ENCODE measurements around the gene KCNT1.

KCNT1 gene

DNA sequence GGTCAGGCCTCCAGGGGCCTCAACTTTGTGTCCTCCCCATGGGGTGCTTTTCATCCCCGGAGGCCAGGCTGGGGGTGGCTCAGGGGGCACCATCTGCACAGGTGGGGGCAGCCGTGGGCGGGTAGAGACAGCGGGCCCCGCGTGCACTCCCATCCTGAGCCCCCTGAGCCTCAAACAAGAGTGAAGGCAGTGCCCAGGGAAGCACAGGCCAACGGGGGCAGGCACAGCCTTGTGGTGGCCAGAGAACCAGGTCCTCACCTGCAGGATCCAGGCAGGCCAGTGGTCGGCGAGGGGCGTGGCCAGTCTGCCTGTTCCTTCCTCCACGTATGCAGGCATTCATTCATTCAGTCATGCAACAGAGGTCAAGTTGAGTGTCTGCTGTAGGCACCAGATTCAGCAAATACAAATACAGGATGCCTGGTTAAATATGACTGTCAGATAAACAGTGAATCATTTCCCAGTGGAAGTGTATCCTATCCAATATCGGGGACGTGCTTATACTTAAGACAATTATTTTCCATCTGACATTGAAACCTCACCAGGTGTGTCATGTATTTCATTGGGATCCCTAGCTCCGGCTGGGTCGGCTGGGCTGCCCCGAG lies 22.3 kb downstream of the KCNT1 start:
- in situ Hi-C loops (cut with MboI; ENCODE audit: low sequenced_read_pairs) = no loop called here

DNA sequence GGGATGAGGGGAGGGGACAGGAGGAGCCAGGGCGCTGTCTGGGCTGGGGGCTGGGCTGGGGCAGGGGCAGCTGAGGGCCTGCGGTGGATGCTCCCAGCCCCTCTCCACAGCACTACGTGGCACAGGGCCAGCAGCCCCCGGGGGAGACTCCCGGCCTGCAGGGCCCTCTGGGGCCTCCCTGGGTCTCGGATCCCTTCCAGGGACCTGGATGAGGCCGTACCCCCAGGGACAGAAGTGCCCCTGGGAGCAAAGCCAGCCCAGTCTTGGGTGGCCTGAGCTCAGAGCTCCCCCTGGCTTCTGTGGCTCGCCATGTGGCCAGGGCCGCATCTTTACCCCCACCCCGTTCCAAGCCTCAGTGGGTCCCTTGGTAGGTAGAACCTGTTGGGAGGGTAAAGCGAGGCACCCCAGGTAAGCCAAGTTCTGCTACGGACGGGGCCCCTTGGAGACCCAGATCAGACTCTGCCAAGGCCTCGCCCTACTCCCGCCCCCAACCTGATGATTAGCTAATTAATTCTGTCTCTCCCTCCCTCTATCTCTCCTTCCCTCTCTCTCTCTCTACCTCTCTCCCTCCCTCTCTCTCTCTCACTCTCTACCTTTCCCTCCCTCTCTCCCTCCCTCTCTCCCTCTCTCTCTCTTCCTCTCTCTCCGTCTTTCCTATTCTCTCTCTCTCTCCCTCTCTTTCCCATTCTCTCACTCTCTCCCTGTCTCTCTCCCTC lies 24.3 kb downstream of the KCNT1 start:
- in situ Hi-C loops (cut with MboI; ENCODE audit: low sequenced_read_pairs) = no loop called here

DNA sequence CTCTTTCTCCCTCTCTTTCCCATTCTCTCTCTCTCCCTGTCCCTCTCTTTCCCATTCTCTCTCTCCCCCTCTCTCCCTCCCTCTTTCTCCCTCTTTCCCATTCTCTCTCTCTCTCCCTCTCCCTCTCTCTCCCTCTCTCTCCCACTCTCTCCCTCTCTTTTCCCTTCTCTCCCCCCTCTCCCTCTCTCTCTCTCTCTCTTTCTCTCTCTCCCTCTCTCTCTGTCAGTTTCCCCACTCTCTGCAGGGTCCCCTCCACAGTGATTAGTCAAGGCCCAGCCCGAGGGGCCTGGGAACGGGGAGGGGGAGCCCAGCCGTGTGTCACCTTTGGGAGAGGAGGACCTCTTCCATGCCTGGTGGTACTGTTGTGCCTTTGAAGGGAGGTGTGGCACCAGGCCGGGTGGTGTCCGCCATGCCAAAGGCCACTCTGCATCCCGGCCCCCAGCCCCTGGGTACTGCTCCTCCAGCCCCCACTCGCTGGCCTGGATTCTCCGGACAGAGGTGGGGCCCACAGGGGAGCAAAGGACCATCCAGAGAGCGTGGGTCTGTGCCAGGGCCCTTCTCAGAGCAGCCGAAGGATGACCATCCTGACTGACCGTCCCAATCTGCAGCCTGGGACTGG lies 25.4 kb downstream of the KCNT1 start:
- in situ Hi-C loops (cut with MboI; ENCODE audit: low sequenced_read_pairs) = no loop called here

DNA sequence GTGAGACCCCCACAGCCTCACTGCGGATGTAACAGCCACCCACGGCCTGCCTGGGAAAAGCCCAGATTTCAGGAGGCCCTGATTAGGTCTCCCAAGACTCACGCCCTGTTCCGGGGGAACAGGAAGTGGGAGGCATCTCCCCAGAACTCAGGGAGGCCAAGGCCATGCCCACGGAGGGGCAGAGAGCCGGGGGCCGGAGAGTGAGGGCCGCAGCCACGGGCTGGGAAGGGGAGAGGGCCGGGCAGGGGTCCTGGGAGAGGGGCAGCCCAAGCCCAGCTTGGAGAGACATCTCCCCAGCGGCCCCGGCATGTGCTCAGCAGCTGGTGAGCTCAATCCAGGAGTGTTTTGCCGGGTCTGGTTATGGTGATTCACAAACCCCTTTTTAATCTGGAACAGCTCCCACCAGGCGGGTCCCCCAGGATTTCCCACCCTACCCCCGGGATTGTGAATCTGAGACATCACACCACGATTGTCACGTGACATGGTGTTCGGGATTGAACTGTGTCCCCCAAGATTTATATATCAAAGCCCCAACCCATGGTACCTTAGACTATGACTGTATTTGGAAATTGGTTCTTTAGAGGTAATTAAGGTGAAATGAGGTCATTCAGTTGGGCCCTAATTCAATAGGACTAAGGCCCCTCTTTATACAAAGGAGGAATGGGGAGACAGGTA lies 26.6 kb downstream of the KCNT1 start:
- in situ Hi-C loops (cut with MboI; ENCODE audit: low sequenced_read_pairs) = no loop called here

DNA sequence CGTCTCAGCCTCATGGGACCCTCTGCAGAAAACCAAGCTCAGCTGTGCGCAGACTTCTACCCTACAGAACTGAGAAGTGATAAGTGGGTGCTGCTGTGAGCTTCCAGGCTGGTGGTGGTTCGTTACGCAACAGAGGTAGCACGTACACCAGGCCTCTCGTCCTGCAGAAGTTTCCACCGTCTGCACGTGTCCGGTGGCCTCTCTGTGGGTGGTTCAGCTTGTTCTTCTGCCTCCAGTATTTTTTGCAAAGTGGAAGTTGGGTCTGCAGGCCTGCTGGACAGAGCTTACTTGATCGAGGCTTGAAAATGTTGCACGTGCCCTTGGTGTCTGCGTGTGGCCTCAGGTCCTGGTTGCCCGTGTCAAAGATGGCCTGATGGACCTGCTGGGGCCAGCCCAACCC lies 27.5 kb downstream of the KCNT1 start:
- in situ Hi-C loops (cut with MboI; ENCODE audit: low sequenced_read_pairs) = no loop called here

DNA sequence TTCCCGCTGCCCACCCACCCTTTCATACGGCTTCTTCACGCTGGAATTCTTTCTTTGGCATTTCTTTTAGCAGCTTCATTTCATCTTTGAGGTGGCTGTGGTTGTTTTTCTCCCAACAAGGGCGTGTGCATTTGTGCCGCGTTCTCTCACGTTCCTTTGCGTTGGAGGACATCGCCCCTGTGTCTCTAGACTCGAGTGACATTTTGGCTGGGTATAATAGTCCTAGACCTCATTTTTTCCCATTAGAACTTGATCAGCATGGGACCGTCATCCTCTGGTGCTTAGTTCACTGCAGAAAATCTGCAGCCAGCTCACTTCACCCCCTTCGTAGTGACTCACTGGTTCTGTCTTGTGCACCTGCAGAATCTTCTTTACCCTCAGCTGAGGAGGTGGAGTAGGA lies 29.5 kb downstream of the KCNT1 start:
- in situ Hi-C loops (cut with MboI; ENCODE audit: low sequenced_read_pairs) = no loop called here

DNA sequence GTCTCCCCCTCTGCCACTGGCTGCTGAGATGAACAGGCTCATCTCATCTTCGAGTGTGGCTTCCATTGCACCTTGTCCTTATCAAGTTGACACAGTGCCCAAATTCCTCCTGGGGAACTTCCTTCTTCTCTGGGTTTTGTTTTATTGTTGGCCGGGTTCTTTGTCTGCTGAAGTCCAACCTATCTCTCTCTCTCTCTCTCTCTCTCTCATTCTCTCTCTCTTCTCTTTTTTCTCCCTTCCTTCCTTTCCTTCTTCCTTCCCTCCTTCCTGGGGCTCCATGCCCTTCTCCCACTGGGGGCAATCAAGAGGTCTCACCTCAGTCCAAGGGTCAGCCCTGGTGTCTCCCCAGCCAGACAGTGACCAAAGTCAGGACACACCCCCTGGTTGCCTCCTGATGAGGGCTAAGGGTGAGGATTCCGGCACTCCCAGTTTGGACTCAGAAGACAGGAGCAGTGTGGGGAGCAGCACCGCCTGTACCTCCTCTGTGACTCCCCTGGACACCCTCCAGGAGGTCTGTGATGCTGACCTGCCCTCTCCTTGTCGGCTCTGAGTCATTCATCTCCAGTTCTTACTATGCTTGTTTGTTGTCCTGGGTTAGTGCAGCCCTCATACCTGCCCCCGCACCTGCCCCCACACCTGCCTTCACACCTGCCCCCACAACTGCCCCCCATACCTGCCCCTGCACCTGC lies 30.7 kb downstream of the KCNT1 start:
- in situ Hi-C loops (cut with MboI; ENCODE audit: low sequenced_read_pairs) = no loop called here

DNA sequence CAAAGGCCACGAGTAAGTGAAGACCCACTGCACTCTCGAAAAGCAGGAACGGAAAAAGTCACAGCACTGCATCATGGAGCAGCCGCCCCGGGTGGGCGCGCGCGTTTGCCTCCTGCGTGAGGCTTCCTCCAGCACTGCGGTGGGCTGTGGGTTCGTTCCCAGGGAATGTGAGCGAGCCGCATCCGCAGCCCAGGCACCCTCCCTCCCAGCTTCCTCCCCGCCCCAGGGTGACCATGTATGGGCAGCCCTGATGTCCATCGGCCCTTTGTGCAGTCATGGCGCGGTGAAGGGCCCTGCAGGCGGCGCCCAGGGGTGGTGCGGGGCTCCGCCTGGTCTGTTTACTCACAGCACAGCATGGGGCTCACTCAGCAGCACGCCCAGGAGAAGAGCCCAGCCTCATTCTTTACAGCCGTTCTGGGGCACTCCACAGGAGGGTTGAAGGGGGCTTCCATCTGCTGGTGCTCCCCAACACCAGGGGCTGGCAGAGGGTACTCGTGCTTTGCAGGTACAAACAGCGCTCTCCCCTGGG lies 32.7 kb downstream of the KCNT1 start:
- in situ Hi-C loops (cut with MboI; ENCODE audit: low sequenced_read_pairs) = no loop called here

DNA sequence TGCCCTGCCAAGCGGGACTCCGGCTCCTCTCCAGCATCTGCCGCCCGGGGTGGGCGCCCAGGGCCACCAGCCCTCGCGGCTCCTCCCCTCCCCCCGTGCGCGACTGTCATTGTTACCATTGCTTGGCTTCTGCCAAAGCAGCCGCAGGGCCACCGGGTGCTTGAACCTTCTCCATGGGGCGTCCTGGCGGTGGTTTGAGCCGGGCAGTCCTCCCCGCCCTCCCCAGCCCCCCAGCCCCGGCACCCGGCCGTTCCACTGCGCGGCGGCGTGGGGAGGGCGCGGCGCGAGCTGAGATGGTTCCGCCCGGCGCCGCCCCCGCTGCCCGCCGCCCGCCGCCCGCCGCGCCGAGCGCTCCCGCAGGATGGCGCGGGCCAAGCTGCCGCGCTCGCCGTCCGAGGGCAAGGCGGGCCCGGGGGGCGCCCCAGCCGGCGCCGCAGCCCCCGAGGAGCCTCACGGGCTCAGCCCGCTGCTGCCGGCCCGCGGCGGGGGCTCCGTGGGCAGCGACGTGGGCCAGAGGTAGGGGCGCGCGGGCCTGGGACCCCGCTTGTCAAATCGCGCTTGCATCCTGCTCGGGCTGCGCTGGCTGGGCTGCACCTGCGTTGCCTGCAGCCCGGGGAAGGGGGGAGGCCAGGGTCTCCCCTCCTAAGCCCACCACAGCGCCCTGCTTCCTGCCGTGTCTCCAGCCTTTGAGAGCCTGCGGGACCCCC lies 34.4 kb downstream of the KCNT1 start:
- in situ Hi-C loops (cut with MboI; ENCODE audit: low sequenced_read_pairs) = no loop called here

DNA sequence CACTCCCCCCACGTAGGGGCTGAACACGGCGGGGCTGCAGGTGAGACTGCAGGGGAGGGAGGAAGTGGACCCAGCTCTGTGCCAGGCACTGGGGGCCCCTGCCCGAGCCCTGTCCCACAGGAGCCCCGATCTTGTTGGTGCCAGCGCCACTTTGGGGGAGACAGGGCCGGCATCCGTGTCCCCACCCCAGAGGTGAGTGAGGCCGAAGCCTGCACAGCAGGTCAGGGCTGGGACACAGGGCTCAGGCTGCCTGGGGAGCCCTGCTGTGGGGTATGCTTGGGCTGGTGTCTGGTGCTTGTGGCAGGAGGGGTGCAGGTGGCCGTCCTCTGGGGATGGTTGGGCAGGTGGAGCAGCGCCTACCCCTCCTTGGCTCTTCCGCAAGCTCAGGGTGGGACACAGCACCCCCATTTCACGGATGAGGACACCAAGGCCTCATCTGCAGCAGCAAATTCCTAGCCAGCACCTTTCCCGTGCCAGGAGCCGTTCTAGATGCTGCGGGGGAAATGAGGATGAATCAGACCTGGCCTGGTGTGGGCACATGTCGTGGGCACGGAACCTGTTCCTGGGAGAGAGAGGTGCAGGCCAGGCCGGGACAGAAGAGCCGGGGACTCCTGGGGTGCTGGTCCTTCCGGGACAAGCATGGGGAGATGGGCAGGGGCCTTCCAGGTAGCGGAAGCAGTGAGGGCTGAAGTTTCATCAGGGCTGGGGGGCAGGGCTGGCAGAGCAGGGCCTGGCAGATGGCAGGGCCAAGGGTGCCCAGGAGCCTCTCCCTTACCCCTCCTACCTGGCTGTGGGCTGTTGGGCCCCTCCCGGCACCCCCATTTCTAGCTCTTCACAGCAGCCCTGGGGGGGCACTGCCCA lies 35.2 kb downstream of the KCNT1 start:
- in situ Hi-C loops (cut with MboI; ENCODE audit: low sequenced_read_pairs) = no loop called here

DNA sequence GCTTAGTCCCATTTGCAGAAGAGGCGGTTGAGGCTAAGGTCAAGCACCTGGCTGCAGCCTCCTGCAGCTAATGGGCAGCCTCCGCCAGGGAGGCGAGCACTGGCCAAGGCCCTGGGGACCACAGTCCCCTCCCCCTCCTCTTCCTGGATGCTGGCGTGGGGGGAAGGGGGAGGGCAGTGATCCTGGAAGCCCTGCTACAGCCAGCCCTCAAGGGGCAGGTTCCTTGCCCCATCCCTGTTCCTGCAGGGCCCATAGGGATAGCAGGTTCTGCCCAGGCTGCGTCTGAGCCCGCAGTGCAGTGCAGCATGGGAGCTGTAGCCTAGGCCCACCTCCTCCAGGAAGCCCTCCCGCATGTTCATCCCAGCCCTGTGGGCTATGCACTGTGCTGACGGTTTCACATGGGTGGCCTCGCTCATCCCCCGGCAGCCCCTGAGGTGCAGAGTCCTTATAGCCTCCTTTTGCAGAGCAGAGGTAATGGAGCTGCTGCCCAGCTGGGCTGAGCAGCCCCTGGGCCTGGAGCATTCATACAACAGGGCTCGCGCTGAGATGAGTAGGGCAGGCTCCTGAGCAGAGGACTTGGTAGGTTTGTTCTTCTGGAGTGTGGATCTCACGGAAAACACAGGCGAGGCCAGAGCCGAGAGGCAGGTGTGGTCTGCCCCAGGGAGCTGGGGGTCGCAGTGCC lies 36.0 kb downstream of the KCNT1 start:
- in situ Hi-C loops (cut with MboI; ENCODE audit: low sequenced_read_pairs) = no loop called here

DNA sequence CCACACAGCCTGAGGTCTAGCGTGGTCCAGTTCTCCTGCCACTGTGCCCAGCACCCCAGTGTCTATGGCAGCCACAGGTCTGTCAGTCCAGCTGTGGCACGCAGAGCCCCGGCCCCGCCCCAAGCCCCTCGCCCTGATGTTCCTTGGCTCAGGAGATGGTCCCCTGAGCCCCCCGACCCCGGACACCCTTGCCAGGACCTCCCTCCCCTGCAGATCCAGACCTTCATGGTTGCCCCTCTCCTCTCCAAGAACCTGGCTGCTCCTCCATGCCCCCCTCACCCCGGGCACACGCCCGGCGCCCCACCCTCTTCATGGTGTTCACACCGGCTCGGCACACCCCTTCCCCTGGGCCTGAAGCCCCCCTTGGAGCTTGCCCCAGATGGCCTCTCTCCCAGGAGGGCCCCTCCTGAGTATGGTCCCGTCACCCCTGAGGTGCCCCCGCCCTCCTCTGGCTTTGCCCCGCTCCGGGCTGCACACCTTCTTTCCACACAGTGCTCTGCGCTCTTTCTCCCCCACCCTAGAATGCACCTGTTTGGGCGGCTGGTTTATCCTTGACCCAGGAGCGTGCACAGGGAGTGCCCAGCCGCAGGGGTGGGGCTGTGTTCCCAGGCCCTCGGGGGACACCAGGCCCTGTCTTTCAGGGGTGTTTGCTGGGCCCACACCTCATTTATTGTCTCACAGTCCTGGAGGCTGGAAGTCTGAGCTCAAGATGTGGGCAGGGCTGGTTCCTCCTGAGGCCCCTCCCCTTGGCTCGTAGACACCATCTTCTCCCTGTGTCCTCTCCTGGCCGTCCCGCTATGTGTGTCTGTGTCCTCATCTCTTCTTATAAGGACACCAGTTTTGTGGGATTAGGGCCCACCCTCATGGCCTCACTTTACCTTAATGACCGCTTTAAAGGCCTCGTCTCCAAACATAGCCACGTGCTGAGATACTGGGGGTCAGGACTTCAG lies 37.6 kb downstream of the KCNT1 start:
- in situ Hi-C loops (cut with MboI; ENCODE audit: low sequenced_read_pairs) = no loop called here

DNA sequence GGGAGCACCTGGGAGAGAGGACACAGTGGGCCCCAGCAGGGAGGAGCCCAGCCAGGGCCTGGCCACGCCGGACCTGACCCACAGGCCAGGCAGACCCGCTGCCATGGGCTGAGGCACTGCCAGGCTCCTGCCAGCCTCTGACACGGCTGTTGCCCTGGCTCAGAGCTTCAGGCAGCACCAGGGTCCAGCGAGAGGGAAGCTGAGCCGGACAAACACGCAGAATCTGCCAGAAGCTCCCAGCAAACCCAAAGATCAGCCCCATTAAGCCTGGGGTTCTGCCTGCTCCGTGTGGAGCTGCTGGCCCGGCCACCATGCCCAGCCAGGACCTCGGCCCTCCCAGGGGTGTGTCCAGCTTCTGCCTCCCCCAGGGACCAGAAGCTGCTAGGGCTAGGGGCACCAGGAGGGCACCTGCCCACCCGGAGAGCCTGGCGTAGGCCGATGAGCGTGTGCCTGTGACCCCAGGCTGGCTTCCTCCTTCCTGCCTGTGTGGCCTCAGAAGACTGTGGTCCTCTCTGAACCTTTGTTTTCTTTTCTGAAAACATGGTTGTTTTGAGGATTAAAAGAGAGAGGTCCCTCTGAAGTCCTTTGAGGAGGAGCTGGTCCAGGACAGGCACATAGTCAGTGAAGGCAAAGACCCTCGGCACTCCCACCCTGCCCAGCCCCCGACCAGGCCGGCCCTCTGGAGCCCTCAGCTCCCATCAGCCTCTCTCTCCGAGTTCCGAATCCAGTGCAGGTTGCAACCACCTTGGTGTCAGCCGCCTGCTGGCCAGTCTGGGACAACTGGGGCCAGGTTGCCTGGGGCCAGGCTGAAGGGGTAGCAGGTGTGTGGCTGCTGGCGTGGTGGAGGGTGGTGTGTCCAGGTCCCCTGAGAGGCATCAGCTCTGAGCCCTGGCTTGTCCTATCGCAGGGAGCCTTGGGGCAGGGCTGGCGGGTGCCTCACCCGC lies 39.6 kb downstream of the KCNT1 start:
- in situ Hi-C loops (cut with MboI; ENCODE audit: low sequenced_read_pairs) = no loop called here

DNA sequence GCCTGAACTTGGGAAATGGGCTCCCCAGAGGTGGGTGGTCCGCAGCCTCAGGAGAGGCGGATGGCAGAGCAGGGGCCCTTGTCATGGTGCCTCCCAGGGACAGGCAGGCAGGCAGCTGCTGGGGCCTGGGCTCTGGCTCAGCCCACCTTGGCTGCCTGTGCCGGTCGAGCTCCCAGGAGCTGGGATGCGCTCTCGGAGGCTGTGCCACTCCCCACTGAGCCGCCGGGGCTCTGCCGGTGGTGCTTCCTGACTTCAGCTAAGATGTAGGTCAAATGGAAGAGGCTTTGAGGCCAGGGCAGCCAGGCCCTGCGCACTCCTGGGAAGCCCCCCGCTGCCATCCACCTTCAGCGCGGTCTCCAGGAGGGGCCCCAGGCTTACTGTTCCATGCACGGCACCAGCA lies 41.0 kb downstream of the KCNT1 start:
- in situ Hi-C loops (cut with MboI; ENCODE audit: low sequenced_read_pairs) = no loop called here

DNA sequence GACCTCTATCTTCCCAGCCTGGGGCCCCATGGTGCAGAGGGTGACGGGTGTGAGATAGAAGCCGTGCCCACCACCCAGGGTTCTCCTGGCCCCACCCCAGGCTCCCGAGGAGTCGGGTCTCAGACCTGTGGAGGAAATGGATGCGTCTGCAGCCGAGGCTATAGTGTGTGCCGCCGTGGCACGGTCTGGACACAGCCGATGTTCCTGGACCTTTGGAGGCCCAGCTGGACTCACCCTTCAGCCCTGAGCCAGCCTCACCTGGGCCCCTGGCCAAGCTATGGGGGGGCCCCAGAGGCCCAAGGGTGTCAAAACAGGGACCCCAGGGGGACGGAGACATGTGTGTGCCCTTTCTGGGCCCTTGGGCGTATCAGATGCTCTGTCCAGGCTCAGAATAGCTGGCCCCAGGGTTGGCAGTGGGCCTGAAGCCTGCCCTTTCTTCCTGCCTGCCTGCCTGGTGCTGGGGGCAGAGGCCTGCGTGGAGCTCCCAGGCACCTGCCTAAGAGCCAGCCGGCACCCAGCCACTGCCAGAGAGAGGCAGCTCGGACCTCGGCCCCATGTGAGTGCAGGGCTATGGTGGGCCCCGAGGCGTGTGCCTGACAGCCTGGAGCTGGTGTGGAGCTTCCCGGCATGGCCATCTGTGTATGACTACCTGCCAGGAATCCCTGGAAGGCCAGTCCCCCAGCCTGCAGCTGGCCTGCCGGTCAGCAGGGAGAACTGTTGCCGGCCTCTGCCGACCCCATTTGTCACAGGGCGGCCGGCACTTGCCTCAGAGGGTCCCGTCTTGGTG lies 41.8 kb downstream of the KCNT1 start:
- in situ Hi-C loops (cut with MboI; ENCODE audit: low sequenced_read_pairs) = no loop called here
